ENCODE results near the gene NF1.
"Not testable (repeated sequence)": the region's sequence is repeated elsewhere in the genome, so short reads cannot be mapped to it uniquely, and the experiment has no call there.

The NF1 gene

GRCh38 chr17:31111183-31111582 lies 16.4 kb downstream of the NF1 start:
- Histone ChIP-seq H3K4me1 (ENCODE audit: control insufficient read depth, insufficient read depth, low read length) (peaks cover 9% of the 10 kb centered on the region), H3K4me2 (ENCODE audit: low read length) (no peak overlapping the region), H3K9me3 (replicated peaks; ENCODE audit: low read length) (no peaks in the 10 kb centered on the region), H3K9ac (ENCODE audit: low read depth, low read length) (no peak overlapping the region), H3K27me3 (ENCODE audit: control insufficient read depth, insufficient read depth, low read length) (no peaks in the 10 kb centered on the region), H3K4me3 (ENCODE audit: low read length) (no peak overlapping the region), H3K36me3 (ENCODE audit: insufficient read depth, low read length) (no peaks in the 10 kb centered on the region)

GRCh38 chr17:31112001-31112661 lies 17.4 kb downstream of the NF1 start:
- Histone ChIP-seq H3K4me2 (ENCODE audit: low read length) (no peak overlapping the region), H3K27me3 (ENCODE audit: control insufficient read depth, insufficient read depth, low read length) (no peaks in the 10 kb centered on the region), H3K36me3 (ENCODE audit: insufficient read depth, low read length) (no peaks in the 10 kb centered on the region), H3K4me3 (ENCODE audit: low read length) (no peak overlapping the region), H3K9ac (ENCODE audit: low read depth, low read length) (no peak overlapping the region), H3K4me1 (ENCODE audit: control insufficient read depth, insufficient read depth, low read length) (peaks cover 9% of the 10 kb centered on the region), H3K9me3 (replicated peaks; ENCODE audit: low read length) (no peaks in the 10 kb centered on the region)

- not testable (repeated sequence) for H3K9me3 ChIP-seq (replicated peaks; ENCODE audit: low read length); H3K4me1 ChIP-seq (ENCODE audit: control insufficient read depth, insufficient read depth, low read length); H3K9ac ChIP-seq (ENCODE audit: low read depth, low read length); H3K4me2 ChIP-seq (ENCODE audit: low read length); H3K4me3 ChIP-seq (ENCODE audit: low read length); H3K27me3 ChIP-seq (ENCODE audit: control insufficient read depth, insufficient read depth, low read length); H3K36me3 ChIP-seq (ENCODE audit: insufficient read depth, low read length)
Measured at GRCh38 chr17:31113368-31113767, 18.6 kb downstream of the NF1 start.

GRCh38 chr17:31113939-31114338 lies 19.2 kb downstream of the NF1 start:
- Histone ChIP-seq H3K4me2 (ENCODE audit: low read length) (no peak overlapping the region), H3K4me3 (ENCODE audit: low read length) (no peak overlapping the region), H3K4me1 (ENCODE audit: control insufficient read depth, insufficient read depth, low read length) (peaks cover 9% of the 10 kb centered on the region), H3K9me3 (replicated peaks; ENCODE audit: low read length) (no peaks in the 10 kb centered on the region), H3K27me3 (ENCODE audit: control insufficient read depth, insufficient read depth, low read length) (no peaks in the 10 kb centered on the region), H3K9ac (ENCODE audit: low read depth, low read length) (no peak overlapping the region), H3K36me3 (ENCODE audit: insufficient read depth, low read length) (no peaks in the 10 kb centered on the region)

- Histone ChIP-seq H3K9me3 (replicated peaks; ENCODE audit: low read length) (no peaks in the 10 kb centered on the region), H3K27me3 (ENCODE audit: control insufficient read depth, insufficient read depth, low read length) (no peaks in the 10 kb centered on the region), H3K36me3 (ENCODE audit: insufficient read depth, low read length) (no peaks in the 10 kb centered on the region), H3K4me2 (ENCODE audit: low read length) (no peak overlapping the region), H3K9ac (ENCODE audit: low read depth, low read length) (no peak overlapping the region), H3K4me3 (ENCODE audit: low read length) (no peak overlapping the region), H3K4me1 (ENCODE audit: control insufficient read depth, insufficient read depth, low read length) (peaks cover 9% of the 10 kb centered on the region)
Measured at GRCh38 chr17:31114956-31115555, 20.3 kb downstream of the NF1 start.

GRCh38 chr17:31116167-31116566 lies 21.4 kb downstream of the NF1 start:
- H3K9ac ChIP-seq (ENCODE audit: low read depth, low read length) = no peak overlapping the region
- H3K36me3 ChIP-seq (ENCODE audit: insufficient read depth, low read length) = no peaks in the 10 kb centered on the region
- peaks cover 9% of the 10 kb centered on the region for H3K4me1 ChIP-seq (ENCODE audit: control insufficient read depth, insufficient read depth, low read length)
- no peaks in the 10 kb centered on the region for H3K9me3 ChIP-seq (replicated peaks; ENCODE audit: low read length)
- no peak overlapping the region for H3K4me2 ChIP-seq (ENCODE audit: low read length)
- no peak overlapping the region for H3K4me3 ChIP-seq (ENCODE audit: low read length)
- H3K27me3 ChIP-seq (ENCODE audit: control insufficient read depth, insufficient read depth, low read length) = no peaks in the 10 kb centered on the region

GRCh38 chr17:31122746-31123145 lies 28.0 kb downstream of the NF1 start:
- H3K4me1 ChIP-seq (ENCODE audit: control insufficient read depth, insufficient read depth, low read length) = no peaks in the 10 kb centered on the region
- no peaks in the 10 kb centered on the region for H3K9me3 ChIP-seq (replicated peaks; ENCODE audit: low read length)
- no peak overlapping the region for H3K4me2 ChIP-seq (ENCODE audit: low read length)
- H3K9ac ChIP-seq (ENCODE audit: low read depth, low read length) = no peak overlapping the region
- H3K4me3 ChIP-seq (ENCODE audit: low read length) = no peak overlapping the region
- no peaks in the 10 kb centered on the region for H3K36me3 ChIP-seq (ENCODE audit: insufficient read depth, low read length)
- no peaks in the 10 kb centered on the region for H3K27me3 ChIP-seq (ENCODE audit: control insufficient read depth, insufficient read depth, low read length)

- no peaks in the 10 kb centered on the region for H3K4me1 ChIP-seq (ENCODE audit: control insufficient read depth, insufficient read depth, low read length)
- H3K4me3 ChIP-seq (ENCODE audit: low read length) = no peak overlapping the region
- H3K4me2 ChIP-seq (ENCODE audit: low read length) = no peak overlapping the region
- H3K9me3 ChIP-seq (replicated peaks; ENCODE audit: low read length) = no peaks in the 10 kb centered on the region
- H3K27me3 ChIP-seq (ENCODE audit: control insufficient read depth, insufficient read depth, low read length) = no peaks in the 10 kb centered on the region
- H3K36me3 ChIP-seq (ENCODE audit: insufficient read depth, low read length) = no peaks in the 10 kb centered on the region
- H3K9ac ChIP-seq (ENCODE audit: low read depth, low read length) = no peak overlapping the region
Measured at GRCh38 chr17:31126318-31126717, 31.5 kb downstream of the NF1 start.

GRCh38 chr17:31128241-31128640 lies 33.5 kb downstream of the NF1 start:
- H3K27me3 ChIP-seq (ENCODE audit: control insufficient read depth, insufficient read depth, low read length) = no peaks in the 10 kb centered on the region
- H3K4me2 ChIP-seq (ENCODE audit: low read length) = no peak overlapping the region
- H3K36me3 ChIP-seq (ENCODE audit: insufficient read depth, low read length) = no peaks in the 10 kb centered on the region
- H3K9me3 ChIP-seq (replicated peaks; ENCODE audit: low read length) = no peaks in the 10 kb centered on the region
- H3K4me3 ChIP-seq (ENCODE audit: low read length) = no peak overlapping the region
- H3K9ac ChIP-seq (ENCODE audit: low read depth, low read length) = no peak overlapping the region
- no peaks in the 10 kb centered on the region for H3K4me1 ChIP-seq (ENCODE audit: control insufficient read depth, insufficient read depth, low read length)

- Histone ChIP-seq H3K9me3 (replicated peaks; ENCODE audit: low read length) (no peaks in the 10 kb centered on the region), H3K4me3 (ENCODE audit: low read length) (no peak overlapping the region), H3K36me3 (ENCODE audit: insufficient read depth, low read length) (no peaks in the 10 kb centered on the region), H3K9ac (ENCODE audit: low read depth, low read length) (no peak overlapping the region), H3K27me3 (ENCODE audit: control insufficient read depth, insufficient read depth, low read length) (no peaks in the 10 kb centered on the region), H3K4me1 (ENCODE audit: control insufficient read depth, insufficient read depth, low read length) (no peaks in the 10 kb centered on the region), H3K4me2 (ENCODE audit: low read length) (no peak overlapping the region)
Measured at GRCh38 chr17:31130286-31131224, 35.8 kb downstream of the NF1 start.

GRCh38 chr17:31131299-31131698 lies 36.5 kb downstream of the NF1 start:
- H3K4me2 ChIP-seq (ENCODE audit: low read length) = no peak overlapping the region
- no peak overlapping the region for H3K9ac ChIP-seq (ENCODE audit: low read depth, low read length)
- no peaks in the 10 kb centered on the region for H3K4me1 ChIP-seq (ENCODE audit: control insufficient read depth, insufficient read depth, low read length)
- no peaks in the 10 kb centered on the region for H3K9me3 ChIP-seq (replicated peaks; ENCODE audit: low read length)
- no peak overlapping the region for H3K4me3 ChIP-seq (ENCODE audit: low read length)
- H3K36me3 ChIP-seq (ENCODE audit: insufficient read depth, low read length) = no peaks in the 10 kb centered on the region
- H3K27me3 ChIP-seq (ENCODE audit: control insufficient read depth, insufficient read depth, low read length) = no peaks in the 10 kb centered on the region

Measured in skeletal muscle satellite cell (primary cell).